ENCODE measurements around the gene MATR3.

Gene MATR3

GRCh38 chr5:139285651-139286392, 7.7 kb upstream of the MATR3 start:
- Histone ChIP-seq H3K36me3 (peaks cover 58 to 93% (median 78%) of the 10 kb centered on the region in 11 experiments), H3K4me2 (no peak overlapping the region), H3K4me3 (no peak overlapping the region), H4K20me1 (peaks cover 1 to 96% (median 69%) of the 10 kb centered on the region in 11 experiments; a peak in 20 of 22 replicates), H3K27me3 (no peaks in the 10 kb centered on the region), H3K4me1 (peaks cover 9 to 26% (median 12%) of the 10 kb centered on the region in 10 experiments; a peak in 14 of 20 replicates), H3K27ac (no peak overlapping the region), H3K9ac (no peak overlapping the region), H3K9me3 (replicated peaks in 1 of 11) (no peaks in the 10 kb centered on the region)
- no peak for TF ChIP-seq Cebpa-rat (IDR thresholded peaks at IDR 0.05)

GRCh38 chr5:139287890-139288635, 5.5 kb upstream of the MATR3 start:
- H3K4me2 ChIP-seq: no peak overlapping the region
- no peaks in the 10 kb centered on the region for H3K27me3 ChIP-seq
- H3K36me3 ChIP-seq: peaks cover 38 to 88% (median 72%) of the 10 kb centered on the region in 11 experiments
- peaks cover 0 to 85% (median 47%) of the 10 kb centered on the region in 11 experiments; a peak in 20 of 22 replicates for H4K20me1 ChIP-seq
- H3K9ac ChIP-seq: no peak overlapping the region
- H3K9me3 ChIP-seq (replicated peaks in 1 of 11): no peaks in the 10 kb centered on the region
- TF ChIP-seq Cebpa-rat (IDR thresholded peaks at IDR 0.05): no peak
- no peak overlapping the region for H3K27ac ChIP-seq
- H3K4me1 ChIP-seq: peaks cover 0 to 13% (median 4%) of the 10 kb centered on the region in 10 experiments; a peak in 11 of 20 replicates
- no peak overlapping the region for H3K4me3 ChIP-seq

GRCh38 chr5:139291051-139291450, 2.5 kb upstream of the MATR3 start:
- H3K4me1 ChIP-seq: peaks cover 6 to 19% (median 11%) of the 10 kb centered on the region in 10 experiments
- H4K20me1 ChIP-seq: peaks cover 16 to 76% (median 36%) of the 10 kb centered on the region in 11 experiments
- H3K27ac ChIP-seq: no peak overlapping the region
- H3K9ac ChIP-seq: no peak overlapping the region
- no peaks in the 10 kb centered on the region for H3K27me3 ChIP-seq
- peaks cover 9 to 58% (median 42%) of the 10 kb centered on the region in 11 experiments for H3K36me3 ChIP-seq
- no peaks in the 10 kb centered on the region for H3K9me3 ChIP-seq (replicated peaks in 1 of 11)
- H3K4me2 ChIP-seq: no peak overlapping the region
- no peak for TF ChIP-seq Cebpa-rat (IDR thresholded peaks at IDR 0.05)
- no peak overlapping the region for H3K4me3 ChIP-seq

GRCh38 chr5:139293202-139293506, 386 bp upstream of the MATR3 start:
- H3K4me3 ChIP-seq: peak overlapping the region; percentile 82 to 95 (median 88)
- peaks cover 0 to 42% (median 30%) of the 10 kb centered on the region in 11 experiments; a peak in 16 of 22 replicates for H3K36me3 ChIP-seq

GRCh38 chr5:139294374-139295165, 1.0 kb downstream of the MATR3 start:
- TF ChIP-seq Cebpa-rat (IDR thresholded peaks at IDR 0.05): no peak
- Histone ChIP-seq H3K4me3 (peak overlapping the region; percentile 82 to 95 (median 88)), H3K9me3 (replicated peaks in 1 of 11) (no peaks in the 10 kb centered on the region), H3K36me3 (peaks cover 0 to 54% (median 40%) of the 10 kb centered on the region in 11 experiments; a peak in 17 of 22 replicates), H3K4me1 (peaks cover 41 to 50% (median 46%) of the 10 kb centered on the region in 10 experiments), H4K20me1 (peaks cover 43 to 76% (median 52%) of the 10 kb centered on the region in 11 experiments), H3K4me2 (peak overlapping the region; percentile 80 to 98 (median 88)), H3K9ac (peak overlapping the region; percentile 98 to 100 (median 100)), H3K27me3 (no peaks in the 10 kb centered on the region), H3K27ac (peak overlapping the region; percentile 97 to 100 (median 100))

More at GRCh38 chr5:139293202-139293506, 386 bp upstream of the MATR3 start:
- TF ChIP-seq Cebpa-rat (IDR thresholded peaks at IDR 0.05): no peak
- Histone ChIP-seq H3K27me3 (no peaks in the 10 kb centered on the region), H3K9me3 (replicated peaks in 1 of 11) (no peaks in the 10 kb centered on the region), H3K9ac (peak overlapping the region; percentile 98 to 100 (median 100)), H4K20me1 (peaks cover 34 to 76% (median 42%) of the 10 kb centered on the region in 11 experiments), H3K27ac (peak overlapping the region; percentile 97 to 100 (median 100)), H3K4me1 (peaks cover 27 to 40% (median 32%) of the 10 kb centered on the region in 10 experiments), H3K4me2 (peak overlapping the region; percentile 69 to 87 (median 75))

GRCh38 chr5:139295346-139296057, 2.0 kb downstream of the MATR3 start:
- Histone ChIP-seq H3K27ac (peak overlapping the region; percentile 97 to 100 (median 100)), H3K4me2 (peak overlapping the region; percentile 80 to 98 (median 88)), H3K36me3 (peaks cover 0 to 60% (median 41%) of the 10 kb centered on the region in 11 experiments; a peak in 17 of 22 replicates), H3K9me3 (replicated peaks in 1 of 11) (no peaks in the 10 kb centered on the region), H3K4me3 (peak overlapping the region; percentile 82 to 95 (median 88)), H4K20me1 (peaks cover 52 to 81% (median 61%) of the 10 kb centered on the region in 11 experiments), H3K4me1 (peaks cover 45 to 56% (median 50%) of the 10 kb centered on the region in 10 experiments), H3K9ac (peak overlapping the region; percentile 98 to 100 (median 100)), H3K27me3 (no peaks in the 10 kb centered on the region)
- no peak for TF ChIP-seq Cebpa-rat (IDR thresholded peaks at IDR 0.05)

GRCh38 chr5:139296198-139296597, 2.7 kb downstream of the MATR3 start:
- Histone ChIP-seq H3K36me3 (peaks cover 6 to 60% (median 41%) of the 10 kb centered on the region in 11 experiments; a peak in 17 of 22 replicates), H3K9me3 (replicated peaks in 1 of 11) (no peaks in the 10 kb centered on the region), H3K27me3 (no peaks in the 10 kb centered on the region), H3K4me1 (peaks cover 46 to 62% (median 54%) of the 10 kb centered on the region in 10 experiments), H3K4me2 (peak overlapping the region; percentile 80 to 98 (median 88); a peak in 21 of 22 replicates), H3K9ac (peak overlapping the region in 10 of 11 experiments; percentile 98 to 100 (median 100); a peak in 14 of 22 replicates), H3K4me3 (peak overlapping the region; percentile 82 to 95 (median 88); a peak in 17 of 20 replicates), H4K20me1 (peaks cover 59 to 82% (median 68%) of the 10 kb centered on the region in 11 experiments), H3K27ac (peak overlapping the region in 4 of 11 experiments; percentile 100; a peak in 4 of 22 replicates)
- TF ChIP-seq Cebpa-rat (IDR thresholded peaks at IDR 0.05): no peak

All from BLaER1 treated with 17β-estradiol and CSF1 and Interleukin-3, amounts not matched to agents 10 nM and 100 nM (cell line).